Stimulated activated CD8-positive, alpha-beta memory T cell treated with anti-CD3 and anti-CD28 coated beads, Interleukin-7, amount 100 ng/mL, for 4 hours (primary cell): ENCODE measurements around the gene KISS1.

Experiments used
- DNase-seq, 2 donors: peaks; one replicate each; pipeline ENCODE4 v3.0.0-alpha.2; 2020; ENCODE audit warnings: low read depth in 2 of 2

KISS1 gene

GRCh38 chr1:204218552-204218951 is 22.3 kb upstream of the KISS1 start:
- no peak for DNase-seq

DNA sequence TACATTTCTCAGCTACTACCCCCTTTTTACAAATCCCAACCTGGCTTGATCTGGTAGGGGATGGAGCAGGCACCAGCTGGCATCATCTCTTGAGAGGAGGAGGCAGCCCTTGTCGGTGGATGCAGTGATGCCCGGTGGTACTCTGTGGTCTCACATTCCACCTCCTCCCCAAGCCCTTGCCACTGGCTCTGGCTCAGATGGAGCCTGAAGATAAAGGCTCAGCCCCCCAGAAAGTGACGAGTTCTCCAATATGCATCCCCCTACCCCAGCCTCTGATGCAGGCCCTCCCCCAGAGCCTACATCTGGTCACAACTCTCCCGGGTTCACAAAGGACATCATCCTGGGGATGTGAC is 21.3 kb upstream of the KISS1 start:
- DNase-seq, result no peak

DNA sequence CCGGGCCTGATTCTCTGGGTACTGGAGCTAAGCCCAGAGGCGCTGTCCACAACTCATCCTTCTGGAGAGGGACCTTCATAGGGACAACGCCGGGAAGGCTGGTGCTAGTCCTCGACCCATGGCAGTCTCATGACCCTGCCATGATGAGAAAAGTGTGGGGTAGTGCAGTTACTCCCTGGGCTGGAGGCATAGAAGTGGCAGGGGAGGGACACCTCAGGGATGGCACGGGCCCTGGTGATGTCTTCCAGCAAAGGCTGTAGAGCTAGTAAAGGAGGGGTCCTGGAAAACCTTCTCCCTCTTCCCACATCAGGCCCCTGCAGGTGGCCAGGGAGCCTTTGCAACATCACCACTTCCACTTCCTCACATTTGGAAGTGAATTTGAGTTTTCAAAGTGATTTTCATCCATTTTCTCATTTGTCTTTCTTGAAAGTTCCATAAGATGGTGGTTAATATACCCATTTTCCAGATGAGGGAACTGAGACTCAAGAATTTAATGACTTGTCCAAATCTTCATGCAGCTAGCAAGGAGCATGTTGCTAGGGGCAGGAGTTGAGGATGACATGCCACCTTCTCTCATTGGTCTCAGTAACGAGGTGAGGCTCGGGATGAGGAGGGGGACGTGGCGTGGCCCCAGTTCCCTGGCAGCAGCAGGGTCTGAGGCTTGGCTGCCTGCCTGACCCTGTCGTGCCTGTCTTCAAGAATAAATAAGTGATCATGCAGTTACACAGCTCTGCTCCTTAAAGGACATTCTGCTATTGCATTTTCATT is 20.8 kb upstream of the KISS1 start:
- DNase-seq, result no peak

DNA sequence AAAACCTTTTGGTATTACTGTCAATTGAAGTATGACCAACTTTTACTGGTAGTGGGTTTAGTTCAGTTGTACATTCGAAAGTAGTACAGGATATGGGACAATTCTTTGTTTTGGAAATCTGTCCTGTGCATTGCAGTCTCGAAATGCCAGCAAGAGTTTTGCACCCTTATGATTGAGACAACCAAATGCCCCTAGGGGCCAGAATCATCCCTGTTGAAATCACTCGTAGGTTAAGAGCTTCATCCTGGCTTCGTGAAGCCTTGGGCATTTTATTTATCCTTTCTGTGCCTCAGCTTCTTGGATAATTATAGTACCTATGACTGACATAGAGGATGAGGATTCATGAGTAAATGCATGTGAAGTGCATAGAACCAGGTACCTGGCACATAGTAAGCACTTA is 19.9 kb upstream of the KISS1 start:
- no peak for DNase-seq

- DNase-seq, result peak in 1 of 2 donors; percentile 25
These were observed 17.7 kb upstream of the KISS1 start, which contains the start of gene GOLT1A for GRCh38 chr1:204213668-204214662. GOLT1A (minus strand) TSS chr1:204213988; CDS start chr1:204213906, 82 bp downstream.

DNA sequence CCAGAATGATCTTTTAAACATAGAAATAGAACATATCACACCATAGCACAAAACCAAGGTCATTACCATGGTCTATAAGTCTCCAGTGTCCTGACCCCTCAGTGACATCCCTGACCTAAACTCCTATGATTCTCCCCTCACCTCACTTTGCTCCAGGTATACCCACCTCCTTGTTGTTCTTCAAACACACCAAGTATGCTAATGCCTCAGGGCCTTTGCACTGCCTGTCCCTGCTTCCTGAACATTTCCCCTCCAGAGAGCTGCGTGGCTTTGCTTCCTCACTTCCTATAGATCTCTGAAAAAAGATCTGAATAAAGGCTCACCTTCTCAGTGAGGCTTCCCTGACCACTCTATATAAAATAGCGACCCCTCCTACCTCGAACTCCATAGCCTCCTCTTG is 16.4 kb upstream of the KISS1 start:
- no peak for DNase-seq

DNA sequence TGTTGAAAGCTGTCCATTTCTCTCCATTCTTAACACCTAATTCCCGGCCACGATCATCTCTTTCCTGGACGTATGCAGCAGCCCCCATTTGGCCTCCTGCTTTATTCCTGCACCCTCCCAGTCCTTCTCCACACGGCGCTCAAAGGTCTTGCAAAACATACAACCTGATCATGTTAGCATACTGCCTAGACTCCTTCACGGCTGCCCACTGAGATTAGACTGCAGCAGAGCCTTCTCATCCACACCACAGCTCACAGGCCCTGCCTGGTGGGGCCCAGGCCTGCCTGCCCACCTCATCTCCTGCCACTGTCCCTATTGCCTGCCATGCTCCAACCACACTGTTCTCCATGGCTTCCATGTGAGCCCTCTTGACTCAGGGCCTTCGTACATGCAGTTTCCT is 14.8 kb upstream of the KISS1 start:
- DNase-seq, result no peak

DNA sequence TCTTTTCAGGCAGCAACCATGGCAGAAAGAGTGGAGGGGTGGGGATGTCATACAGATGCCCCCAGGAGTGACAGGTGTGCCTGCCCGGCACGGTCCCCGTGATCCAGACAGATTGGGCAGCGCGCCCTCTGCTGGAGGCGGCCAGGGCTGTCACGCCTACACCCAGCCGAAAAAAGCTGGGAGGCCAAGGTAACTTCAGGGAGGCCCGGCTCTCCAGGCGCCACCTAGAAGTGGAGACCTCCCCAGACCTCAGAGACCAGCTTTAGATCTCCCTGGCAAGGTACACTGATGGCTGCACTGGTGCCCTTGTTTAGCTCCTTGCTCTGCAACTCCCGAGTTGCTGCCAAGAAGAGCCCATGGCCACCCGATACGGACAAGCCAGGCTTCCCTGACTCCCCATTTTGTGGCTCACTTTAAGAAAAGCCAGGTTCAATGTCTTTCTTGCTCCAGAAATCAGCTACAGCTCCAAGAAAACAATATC is 10.9 kb upstream of the KISS1 start:
- peak; percentile 38 to 54 for DNase-seq

DNA sequence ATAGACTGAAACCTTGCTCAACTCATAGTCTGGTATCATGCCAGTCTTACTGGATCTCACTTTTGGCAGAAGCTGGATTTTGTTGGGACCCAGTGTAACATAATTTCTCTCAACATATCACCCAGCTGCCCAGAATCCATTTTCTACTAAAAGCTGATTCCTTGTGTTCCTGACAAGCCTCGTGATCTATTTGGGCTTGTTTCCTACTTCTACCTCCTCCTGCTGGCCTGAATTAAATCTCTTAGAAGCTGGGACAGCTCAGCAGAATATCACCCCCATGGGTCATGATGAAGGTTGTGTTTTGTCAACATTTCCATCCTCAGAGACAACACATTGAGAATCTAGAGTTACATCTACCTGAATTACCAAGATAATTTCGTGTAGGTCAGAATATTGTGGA is 9.8 kb upstream of the KISS1 start:
- no peak for DNase-seq

- no peak for DNase-seq
These were observed 9.2 kb upstream of the KISS1 start for GRCh38 chr1:204205486-204205885.

DNA sequence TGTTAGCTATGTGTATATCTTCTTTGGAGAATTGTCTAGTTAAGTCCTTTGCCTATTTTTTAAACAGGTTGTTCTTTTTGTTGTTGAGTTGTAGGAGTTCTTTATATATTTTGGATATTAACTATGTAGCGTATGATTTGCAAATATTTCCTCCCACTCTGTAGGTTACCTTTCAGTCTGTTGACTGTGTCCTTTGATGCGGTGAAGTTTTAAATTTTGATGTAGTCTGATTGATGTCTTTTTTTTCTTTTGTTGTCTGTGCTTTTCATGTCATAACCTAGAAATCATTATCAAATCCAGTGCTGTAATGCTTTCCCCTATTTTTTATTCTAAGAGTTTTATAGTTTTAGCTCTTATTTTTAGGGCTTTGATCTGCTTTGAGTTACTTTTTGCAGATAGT is 8.7 kb upstream of the KISS1 start:
- DNase-seq, result no peak

- no peak for DNase-seq
These were observed 7.0 kb upstream of the KISS1 start for GRCh38 chr1:204203206-204203767.

DNA sequence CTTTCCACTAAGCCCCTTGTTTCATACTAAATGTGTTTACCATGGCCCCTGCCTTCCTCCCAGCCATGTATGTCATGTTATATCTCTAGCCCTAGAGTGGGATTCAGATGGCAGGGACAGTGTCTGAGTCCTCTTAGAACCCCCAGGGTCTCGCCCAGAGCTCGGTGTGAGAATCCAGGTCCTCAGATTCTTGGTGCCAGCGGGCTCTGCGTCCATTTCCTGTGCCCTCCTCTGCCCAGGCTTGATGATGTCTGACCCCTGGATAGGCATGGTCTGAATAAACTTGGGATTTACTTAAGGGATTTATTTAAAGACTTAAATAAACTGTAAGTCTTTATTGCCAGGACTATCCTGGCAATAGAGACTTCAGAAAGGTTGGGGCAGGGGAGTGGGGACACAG is 6.2 kb upstream of the KISS1 start:
- DNase-seq, result no peak

- DNase-seq, result no peak
These were observed 5.2 kb upstream of the KISS1 start for GRCh38 chr1:204201348-204202040.

GRCh38 chr1:204199579-204199978 is 3.3 kb upstream of the KISS1 start:
- DNase-seq, result no peak

- no peak for DNase-seq
These were observed 2.4 kb upstream of the KISS1 start for GRCh38 chr1:204198348-204199340.

- no peak for DNase-seq
These were observed 777 bp upstream of the KISS1 start for GRCh38 chr1:204197068-204197467.

- DNase-seq, result no peak
These were observed 1.5 kb downstream of the KISS1 start for GRCh38 chr1:204194771-204195170.

GRCh38 chr1:204194080-204194479 is 2.2 kb downstream of the KISS1 start:
- no peak for DNase-seq

DNA sequence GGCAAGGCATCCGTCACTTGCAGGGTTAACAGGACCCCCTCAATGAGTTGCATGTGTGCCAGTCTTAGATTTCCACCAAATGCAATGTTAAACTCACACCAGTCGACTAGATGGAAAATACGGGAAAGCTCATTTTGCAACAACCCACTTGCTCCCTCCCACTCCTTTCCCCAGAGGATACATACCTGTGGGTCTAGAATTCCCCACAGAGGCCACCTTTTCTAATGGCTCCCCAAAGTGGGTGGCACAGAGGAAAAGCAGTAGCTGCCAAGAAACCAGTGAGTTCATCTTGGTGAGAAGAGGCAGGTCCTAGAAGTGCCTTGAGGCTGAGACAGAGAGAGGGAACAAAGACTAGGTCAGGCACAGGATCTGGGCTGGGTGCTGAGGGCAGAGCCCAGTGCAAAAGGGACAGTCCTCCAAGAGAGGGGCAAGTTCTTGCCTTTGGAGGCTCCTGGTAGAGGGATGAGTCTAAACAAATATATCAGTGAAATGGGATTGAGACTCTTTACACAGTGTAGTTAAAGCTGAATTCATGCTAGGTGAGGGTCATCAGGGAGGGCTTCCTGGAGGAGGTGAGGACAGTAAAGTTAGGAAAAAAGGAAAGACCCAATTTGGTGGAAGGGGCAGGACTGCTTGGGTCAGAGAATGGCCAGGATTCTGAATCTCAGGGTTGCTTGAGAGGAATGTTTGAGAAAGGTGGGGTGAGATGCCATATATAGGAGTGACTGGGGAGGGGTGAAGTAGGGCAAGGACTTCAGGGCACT is 3.5 kb downstream of the KISS1 start:
- DNase-seq, result no peak
